CD14-positive monocyte (primary cell): ENCODE results near the gene SASH1. TPM values are rescaled to one million over a fixed set of nuclear protein-coding genes. Genes with fewer than 3 reads are reported as not detected.

Experiments
- DNase-seq, 3 donors: peaks; one replicate each; pipeline ENCODE4 v3.0.0-alpha.2; 2011 to 2022
- H2AFZ ChIP-seq: 2 replicates; pipeline ENCODE4 v1.6.0; 2012; ENCODE audit warnings: mild to moderate bottlenecking, low read depth, low read length, inconsistent platforms; ENCODE audit not compliant: insufficient read depth, poor library complexity, severe bottlenecking
- H3K27ac ChIP-seq, 2 donors: 1 replicate in 1 of 2; 2 replicates in 1 of 2; pipeline ENCODE4 v1.5.1; 2012 to 2013; ENCODE audit warnings: low read length in 2 of 2, control low read depth in 1 of 2, inconsistent platforms in 1 of 2, low read depth in 1 of 2, mild to moderate bottlenecking in 1 of 2
- H3K27me3 ChIP-seq, 2 donors: one replicate each; pipeline versions ENCODE4 v1.6.0 to v1.6.1; 2011 to 2013; ENCODE audit warnings: low read length in 2 of 2; ENCODE audit not compliant: control insufficient read depth in 2 of 2, insufficient read depth in 2 of 2
- H3K36me3 ChIP-seq, 2 donors: replicated peaks in 1 of 2; 1 replicate in 1 of 2; 2 replicates in 1 of 2; pipeline versions ENCODE4 v1.5.1 to v1.6.1; 2012 to 2013; ENCODE audit warnings: low read length in 2 of 2, control low read depth in 1 of 2, inconsistent platforms in 1 of 2, mild to moderate bottlenecking in 1 of 2; ENCODE audit not compliant: insufficient read depth in 2 of 2, control insufficient read depth in 1 of 2
- H3K4me1 ChIP-seq, 2 donors: 1 replicate in 1 of 2; 2 replicates in 1 of 2; pipeline versions ENCODE4 v1.5.1 to v1.6.1; 2012 to 2013; ENCODE audit warnings: low read length in 2 of 2, control low read depth in 1 of 2, inconsistent platforms in 1 of 2, mild to moderate bottlenecking in 1 of 2, moderate library complexity in 1 of 2; ENCODE audit not compliant: insufficient read depth in 2 of 2, control insufficient read depth in 1 of 2
- H3K4me2 ChIP-seq: replicated peaks from 2 replicates; pipeline ENCODE3; 2012; ENCODE audit warnings: low read length, moderate library complexity, mild to moderate bottlenecking; ENCODE audit not compliant: poor library complexity, severe bottlenecking; ENCODE audit errors: extremely low read depth
- H3K4me3 ChIP-seq, 3 experiments: fragments of 200-600 bp in 1 of 3; sonication (generic) in 1 of 3; replicated peaks in 1 of 3; 1 replicate in 2 of 3; 2 replicates in 1 of 3; pipeline ENCODE4 v1.5.1; 2011 to 2013; ENCODE audit warnings: low read length in 3 of 3, mild to moderate bottlenecking in 3 of 3, control low read depth in 2 of 3, low read depth in 2 of 3, inconsistent platforms in 1 of 3, moderate library complexity in 1 of 3
- H3K79me2 ChIP-seq: 2 replicates; pipeline ENCODE4 v1.6.0; 2012; ENCODE audit warnings: mild to moderate bottlenecking, control low read depth, inconsistent platforms, low read length, moderate library complexity; ENCODE audit not compliant: insufficient read depth
- H3K9ac ChIP-seq: 2 replicates; pipeline ENCODE4 v1.6.0; 2017; ENCODE audit warnings: low read length, mild to moderate bottlenecking; ENCODE audit not compliant: insufficient read depth, poor library complexity, severe bottlenecking
- H3K9me3 ChIP-seq, 2 donors: replicated peaks in 1 of 2; 1 replicate in 1 of 2; 2 replicates in 1 of 2; pipeline versions ENCODE4 v1.5.1 to v1.6.1; 2012 to 2013; ENCODE audit warnings: low read length in 2 of 2, control low read depth in 1 of 2; ENCODE audit not compliant: control insufficient read depth in 1 of 2, insufficient read depth in 1 of 2
- H4K20me1 ChIP-seq: 2 replicates; pipeline ENCODE4 v1.6.0; 2012; ENCODE audit warnings: mild to moderate bottlenecking, low read length, control low read depth, moderate library complexity; ENCODE audit not compliant: insufficient read depth
- H3K27ac Mint-ChIP-seq, 7 donors: one replicate each; pipeline ENCODE4 v1.8.0; 2020; ENCODE audit warnings: mild to moderate bottlenecking in 7 of 7, mixed read lengths in 7 of 7, moderate library complexity in 6 of 7, inconsistent platforms in 2 of 7
- H3K27me3 Mint-ChIP-seq, 3 donors: one replicate each; pipeline ENCODE4 v1.8.0; 2021 to 2022; ENCODE audit warnings: low read depth in 3 of 3, mild to moderate bottlenecking in 3 of 3, mixed read lengths in 3 of 3, moderate library complexity in 3 of 3, inconsistent platforms in 1 of 3
- H3K36me3 Mint-ChIP-seq, 2 donors: one replicate each; pipeline ENCODE4 v1.8.0; 2020; ENCODE audit warnings: mixed read lengths in 2 of 2, inconsistent platforms in 1 of 2, mild to moderate bottlenecking in 1 of 2
- H3K4me1 Mint-ChIP-seq: one replicate; pipeline ENCODE4 v1.8.0; 2020; ENCODE audit warnings: mild to moderate bottlenecking, mixed read lengths
- H3K4me3 Mint-ChIP-seq, 2 donors: one replicate each; pipeline ENCODE4 v1.8.0; 2020; ENCODE audit warnings: mild to moderate bottlenecking in 2 of 2, mixed read lengths in 2 of 2, moderate library complexity in 1 of 2
- H3K9me3 Mint-ChIP-seq, 7 donors: one replicate each; pipeline ENCODE4 v1.8.0; 2020 to 2022; ENCODE audit warnings: mixed read lengths in 7 of 7, mild to moderate bottlenecking in 6 of 7, moderate library complexity in 6 of 7, inconsistent platforms in 2 of 7
- CTCF ChIP-seq: fragments of 200-600 bp; IDR thresholded peaks from one replicate; pipeline ENCODE4 v1.8.0; 2022; ENCODE audit warnings: antibody characterized with exemption, mild to moderate bottlenecking
- WGBS: methylation state at CpG from one replicate; pipeline ENCODE4 v1.1.5; 2013; ENCODE audit warnings: missing lambda C conversion rate; ENCODE audit not compliant: insufficient coverage; 5-methylcytosine and 5-hydroxymethylcytosine counted together
- intact Hi-C, 2 donors: fragments of 100-400 bp; cut with micrococcal nuclease; formaldehyde crosslinking; loops; one replicate each; pipeline versions ENCODE4 v1.15.0 to v1.15.1; 2023
- polyA plus RNA-seq, 3 donors: library from polyadenylated mRNA; depleted of rRNA in 1 of 3; unstranded in 2 of 3; stranded (reverse) in 1 of 3; fragments of 300-500 nt in 2 of 3; fragments of >200 nt in 1 of 3; fragmentation: Illumina TruSeq in 2 of 3; gene quantifications; 1 replicate in 2 of 3; 2 replicates in 1 of 3; pipeline ENCODE4 v1.2.3, GENCODE V29; 2012 to 2021

SASH1 gene
- polyA plus RNA-seq, 3 donors: 0.90 to 5.1 (median 4.7) TPM

GRCh38 chr6:148491638-148492251 is 149.1 kb downstream of the SASH1 start:
- no peaks in the 10 kb centered on the region for H3K4me1 ChIP-seq
- no peak overlapping the region for H3K4me3 ChIP-seq
- Mint-ChIP-seq H3K27ac (no peak overlapping the region), H3K9me3 (peaks cover 0 to 3% (median 0%) of the 10 kb centered on the region in 7 donors), H3K36me3 (peaks cover 0 to 4% of the 10 kb centered on the region in 2 donors), H3K4me3 (no peak overlapping the region), H3K4me1 (no peaks in the 10 kb centered on the region), H3K27me3 (peaks cover 0 to 6% (median 1%) of the 10 kb centered on the region in 3 donors)
- H3K36me3 ChIP-seq: no peaks in the 10 kb centered on the region
- H3K4me2 ChIP-seq: no peak overlapping the region
- H3K9ac ChIP-seq: no peak overlapping the region
- WGBS: no CpG with 5 or more reads among the region's 6 CpGs
- no peak for DNase-seq
- no peaks in the 10 kb centered on the region for H3K79me2 ChIP-seq
- intact Hi-C loops: no loop called here
- H3K9me3 ChIP-seq: no peaks in the 10 kb centered on the region
- no peak overlapping the region for H2AFZ ChIP-seq
- TF ChIP-seq CTCF: no peak
- H3K27ac ChIP-seq: no peak overlapping the region
- H4K20me1 ChIP-seq: no peaks in the 10 kb centered on the region
- H3K27me3 ChIP-seq: no peaks in the 10 kb centered on the region

- Histone ChIP-seq H3K36me3 (no peaks in the 10 kb centered on the region), H3K4me1 (no peaks in the 10 kb centered on the region), H3K9ac (no peak overlapping the region), H3K79me2 (no peaks in the 10 kb centered on the region), H3K27me3 (no peaks in the 10 kb centered on the region), H4K20me1 (no peaks in the 10 kb centered on the region), H3K9me3 (no peaks in the 10 kb centered on the region), H3K4me3 (no peak overlapping the region), H3K4me2 (no peak overlapping the region), H2AFZ (no peak overlapping the region), H3K27ac (no peak overlapping the region)
- peaks cover 0 to 4% of the 10 kb centered on the region in 2 donors for H3K36me3 Mint-ChIP-seq
- no peak for DNase-seq
- H3K9me3 Mint-ChIP-seq: peaks cover 0 to 3% (median 0%) of the 10 kb centered on the region in 7 donors
- TF ChIP-seq CTCF: no peak
- no CpG with 5 or more reads among the region's 5 CpGs for WGBS
- H3K27me3 Mint-ChIP-seq: peaks cover 0 to 6% (median 1%) of the 10 kb centered on the region in 3 donors
- H3K27ac Mint-ChIP-seq: no peak overlapping the region
- H3K4me3 Mint-ChIP-seq: no peak overlapping the region
- H3K4me1 Mint-ChIP-seq: no peaks in the 10 kb centered on the region
- intact Hi-C loops: no loop called here
These were observed 150.1 kb downstream of the SASH1 start for GRCh38 chr6:148492654-148493290.
